HG02884 (cell line): ENCODE measurements around the gene TNKS1BP1.

Experiments used
- ATAC-seq: cut with Tn5 transposase; IDR thresholded peaks from one replicate; pipeline ENCODE4 v1.9.1; 2021; ENCODE audit warnings: mild to moderate bottlenecking, moderate library complexity; ENCODE audit not compliant: unreplicated experiment

The TNKS1BP1 gene

GRCh38 chr11:57312511-57313021, 12.2 kb downstream of the TNKS1BP1 start:
- ATAC-seq = no peak

GRCh38 chr11:57311109-57311936, 13.4 kb downstream of the TNKS1BP1 start:
- peak; percentile 98 for ATAC-seq

GRCh38 chr11:57310630-57311086, 14.1 kb downstream of the TNKS1BP1 start:
- ATAC-seq = no peak

- no peak for ATAC-seq
These were observed 14.7 kb downstream of the TNKS1BP1 start for GRCh38 chr11:57310091-57310490.

GRCh38 chr11:57309106-57310059, 15.4 kb downstream of the TNKS1BP1 start:
- no peak for ATAC-seq

- ATAC-seq = no peak
These were observed 16.2 kb downstream of the TNKS1BP1 start for GRCh38 chr11:57308426-57309060.

- ATAC-seq = no peak
These were observed 17.0 kb downstream of the TNKS1BP1 start for GRCh38 chr11:57307666-57308270.

GRCh38 chr11:57306940-57307565, 17.7 kb downstream of the TNKS1BP1 start:
- no peak for ATAC-seq

GRCh38 chr11:57306161-57306876, 18.4 kb downstream of the TNKS1BP1 start:
- ATAC-seq = no peak

GRCh38 chr11:57305523-57305922, 19.2 kb downstream of the TNKS1BP1 start:
- no peak for ATAC-seq

- ATAC-seq = no peak
These were observed 20.7 kb downstream of the TNKS1BP1 start for GRCh38 chr11:57303990-57304579.

GRCh38 chr11:57303280-57303989, 21.3 kb downstream of the TNKS1BP1 start:
- no peak for ATAC-seq

GRCh38 chr11:57302489-57302888, 22.3 kb downstream of the TNKS1BP1 start:
- no peak for ATAC-seq

- ATAC-seq = no peak
These were observed 22.9 kb downstream of the TNKS1BP1 start for GRCh38 chr11:57301711-57302423.

GRCh38 chr11:57300785-57301184, 24.0 kb downstream of the TNKS1BP1 start:
- ATAC-seq = no peak

- no peak for ATAC-seq
These were observed 25.5 kb downstream of the TNKS1BP1 start for GRCh38 chr11:57299150-57299737.

- ATAC-seq = no peak
These were observed 27.5 kb downstream of the TNKS1BP1 start for GRCh38 chr11:57297221-57297620.
